ENCODE data around the gene TRIM26. TPM values are rescaled to one million over a fixed set of nuclear protein-coding genes. Genes with fewer than 3 reads are reported as not detected.
A peak's percentile ranks its signal among the peaks of the same experiment; 100 is the strongest.

Gene TRIM26
- total and polyA plus RNA-seq, 2 of the 13 experiments (the other 11 are each of a cell fraction or from before 2014, with no cell fraction given) = 27.1 to 38.7 TPM

- TF ChIP-seq THAP11 (CRISPR knock-in tag; IDR thresholded peaks at IDR 0.05) (0 out of 2 replicates have a peak, but pooled peaks have one; percentile 37), TARDBP (CRISPR knock-in tag; IDR thresholded peaks at IDR 0.05) (peak; percentile 32; the same call in 1 of the 2 replicates), NPAS2 (CRISPR knock-in tag; IDR thresholded peaks at IDR 0.05; ENCODE audit: borderline replicate concordance) (no peak), RARA (CRISPR knock-in tag; IDR thresholded peaks at IDR 0.05) (0 out of 2 replicates have a peak, but pooled peaks have one; percentile 12), CSRNP1 (CRISPR knock-in tag; IDR thresholded peaks at IDR 0.05) (peak; percentile 49; the same call in 1 of the 2 replicates), PHB2 (IDR thresholded peaks at IDR 0.05; ENCODE audit: partially characterized antibody) (no peak), ZNF556 (CRISPR knock-in tag; IDR thresholded peaks at IDR 0.05; ENCODE audit: borderline replicate concordance) (peak; percentile 19; the same call in 1 of the 2 replicates), RXRB (CRISPR knock-in tag; IDR thresholded peaks at IDR 0.05; ENCODE audit: borderline replicate concordance) (0 out of 2 replicates have a peak, but pooled peaks have one; percentile 30), HINFP (CRISPR knock-in tag; IDR thresholded peaks at IDR 0.05; ENCODE audit: low read depth) (no peak), KDM3A (CRISPR knock-in tag; IDR thresholded peaks at IDR 0.05; ENCODE audit: low read depth) (0 out of 2 replicates have a peak, but pooled peaks have one; percentile 42), MED1 (CRISPR knock-in tag; IDR thresholded peaks at IDR 0.05) (0 out of 2 replicates have a peak, but pooled peaks have one; percentile 12)
- TF ChIP-seq, protein P1, sequence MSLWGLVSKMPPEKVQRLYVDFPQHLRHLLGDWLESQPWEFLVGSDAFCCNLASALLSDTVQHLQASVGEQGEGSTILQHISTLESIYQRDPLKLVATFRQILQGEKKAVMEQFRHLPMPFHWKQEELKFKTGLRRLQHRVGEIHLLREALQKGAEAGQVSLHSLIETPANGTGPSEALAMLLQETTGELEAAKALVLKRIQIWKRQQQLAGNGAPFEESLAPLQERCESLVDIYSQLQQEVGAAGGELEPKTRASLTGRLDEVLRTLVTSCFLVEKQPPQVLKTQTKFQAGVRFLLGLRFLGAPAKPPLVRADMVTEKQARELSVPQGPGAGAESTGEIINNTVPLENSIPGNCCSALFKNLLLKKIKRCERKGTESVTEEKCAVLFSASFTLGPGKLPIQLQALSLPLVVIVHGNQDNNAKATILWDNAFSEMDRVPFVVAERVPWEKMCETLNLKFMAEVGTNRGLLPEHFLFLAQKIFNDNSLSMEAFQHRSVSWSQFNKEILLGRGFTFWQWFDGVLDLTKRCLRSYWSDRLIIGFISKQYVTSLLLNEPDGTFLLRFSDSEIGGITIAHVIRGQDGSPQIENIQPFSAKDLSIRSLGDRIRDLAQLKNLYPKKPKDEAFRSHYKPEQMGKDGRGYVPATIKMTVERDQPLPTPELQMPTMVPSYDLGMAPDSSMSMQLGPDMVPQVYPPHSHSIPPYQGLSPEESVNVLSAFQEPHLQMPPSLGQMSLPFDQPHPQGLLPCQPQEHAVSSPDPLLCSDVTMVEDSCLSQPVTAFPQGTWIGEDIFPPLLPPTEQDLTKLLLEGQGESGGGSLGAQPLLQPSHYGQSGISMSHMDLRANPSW (CRISPR knock-in tag; IDR thresholded peaks at IDR 0.05; ENCODE audit: borderline replicate concordance) = 0 out of 2 replicates have a peak, but pooled peaks have one; percentile 42
- TF ChIP-seq, protein P2, sequence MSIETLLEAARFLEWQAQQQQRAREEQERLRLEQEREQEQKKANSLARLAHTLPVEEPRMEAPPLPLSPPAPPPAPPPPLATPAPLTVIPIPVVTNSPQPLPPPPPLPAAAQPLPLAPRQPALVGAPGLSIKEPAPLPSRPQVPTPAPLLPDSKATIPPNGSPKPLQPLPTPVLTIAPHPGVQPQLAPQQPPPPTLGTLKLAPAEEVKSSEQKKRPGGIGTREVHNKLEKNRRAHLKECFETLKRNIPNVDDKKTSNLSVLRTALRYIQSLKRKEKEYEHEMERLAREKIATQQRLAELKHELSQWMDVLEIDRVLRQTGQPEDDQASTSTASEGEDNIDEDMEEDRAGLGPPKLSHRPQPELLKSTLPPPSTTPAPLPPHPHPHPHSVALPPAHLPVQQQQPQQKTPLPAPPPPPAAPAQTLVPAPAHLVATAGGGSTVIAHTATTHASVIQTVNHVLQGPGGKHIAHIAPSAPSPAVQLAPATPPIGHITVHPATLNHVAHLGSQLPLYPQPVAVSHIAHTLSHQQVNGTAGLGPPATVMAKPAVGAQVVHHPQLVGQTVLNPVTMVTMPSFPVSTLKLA (IDR thresholded peaks at IDR 0.05) = 0 out of 2 replicates have a peak, but pooled peaks have one; percentile 6
Measured at GRCh38 chr6:30169658-30170614, 43.3 kb downstream of the TRIM26 start (continued).
